PFSK-1 (cell line): ENCODE results near the gene MTMR12.

ENCODE experiments used
- FOXP2 ChIP-seq: optimal IDR thresholded peaks from 2 replicates; pipeline ENCODE3; 2011; ENCODE audit warnings: borderline replicate concordance, control low read depth, inconsistent platforms; ENCODE audit not compliant: insufficient read depth; ENCODE audit errors: extremely low read length, extremely low read depth
- POLR2AphosphoS5 ChIP-seq: IDR thresholded peaks from 2 replicates; pipeline ENCODE4 v1.6.1; 2012; ENCODE audit warnings: low read depth, mild to moderate bottlenecking, control low read depth, low read length, moderate library complexity
- REST ChIP-seq, 2 experiments: IDR thresholded peaks; 2 replicates each; pipeline versions ENCODE4 v1.6.1 to v1.8.0; 2011 to 2012; ENCODE audit warnings: low read depth in 2 of 2, low read length in 2 of 2, control low read depth in 1 of 2, inconsistent platforms in 1 of 2, mild to moderate bottlenecking in 1 of 2, moderate library complexity in 1 of 2; ENCODE audit not compliant: insufficient read depth in 1 of 2
- SIN3A ChIP-seq: IDR thresholded peaks from 2 replicates; pipeline ENCODE4 v1.6.1; 2012; ENCODE audit warnings: mild to moderate bottlenecking, low read length, moderate library complexity, borderline replicate concordance; ENCODE audit not compliant: insufficient read depth
- TAF1 ChIP-seq: IDR thresholded peaks from 2 replicates; pipeline ENCODE4 v1.6.1; 2012; ENCODE audit warnings: low read length, control low read depth, borderline replicate concordance; ENCODE audit not compliant: insufficient read depth

Gene MTMR12

GRCh38 chr5:32299059-32299677 lies 13.6 kb downstream of the MTMR12 start:
- TF ChIP-seq POLR2AphosphoS5 (no peak), REST (IDR thresholded peaks at IDR 0.05; ENCODE audit: insufficient read depth in 1 of 2, low read depth in 2 of 2, low read length in 2 of 2) (no peak), FOXP2 (no peak), TAF1 (no peak), SIN3A (no peak)

GRCh38 chr5:32298059-32298415 lies 14.7 kb downstream of the MTMR12 start:
- no peak for TF ChIP-seq FOXP2
- no peak for TF ChIP-seq POLR2AphosphoS5
- no peak for TF ChIP-seq SIN3A
- TF ChIP-seq REST (IDR thresholded peaks at IDR 0.05; ENCODE audit: insufficient read depth in 1 of 2, low read depth in 2 of 2, low read length in 2 of 2) = no peak
- TF ChIP-seq TAF1 = no peak

- no peak for TF ChIP-seq TAF1
- TF ChIP-seq SIN3A = no peak
- TF ChIP-seq FOXP2 = no peak
- no peak for TF ChIP-seq POLR2AphosphoS5
These were observed 15.3 kb downstream of the MTMR12 start for GRCh38 chr5:32297181-32298058.

GRCh38 chr5:32291591-32291990 lies 21.1 kb downstream of the MTMR12 start:
- no peak for TF ChIP-seq TAF1
- no peak for TF ChIP-seq POLR2AphosphoS5

- no peak for TF ChIP-seq SIN3A
- TF ChIP-seq TAF1 = no peak
- no peak for TF ChIP-seq FOXP2
- no peak for TF ChIP-seq POLR2AphosphoS5
- TF ChIP-seq REST (IDR thresholded peaks at IDR 0.05; ENCODE audit: insufficient read depth in 1 of 2, low read depth in 2 of 2, low read length in 2 of 2) = no peak
These were observed 21.8 kb downstream of the MTMR12 start for GRCh38 chr5:32290922-32291321.

- TF ChIP-seq POLR2AphosphoS5 (no peak), REST (IDR thresholded peaks at IDR 0.05; ENCODE audit: insufficient read depth in 1 of 2, low read depth in 2 of 2, low read length in 2 of 2) (no peak), TAF1 (no peak), SIN3A (no peak), FOXP2 (no peak)
These were observed 27.1 kb downstream of the MTMR12 start for GRCh38 chr5:32285510-32286138.
